Upper lobe of left lung (tissue), 6 donors: ENCODE results near the gene SMC1B. TPM values are rescaled to one million over a fixed set of nuclear protein-coding genes. Genes with fewer than 3 reads are reported as not detected.
A peak's percentile ranks its signal among the peaks of the same experiment; 100 is the strongest.

Experiments used
- ATAC-seq, 2 donors: fragments of 200-7000 bp; cut with Tn5 transposase; one replicate each; pipeline ENCODE4 v1.9.1; 2022; ENCODE audit warnings: mild to moderate bottlenecking in 2 of 2, moderate library complexity in 2 of 2; ENCODE audit not compliant: low FRiP score in 2 of 2
- DNase-seq, 2 donors: peaks; one replicate each; pipeline ENCODE4 v3.0.0-alpha.2; 2019 to 2020
- H3K27ac ChIP-seq, 4 donors: fragments of 200-600 bp; sonication (generic); one replicate each; pipeline ENCODE4 v1.5.1; 2016 to 2019
- H3K27me3 ChIP-seq, 4 donors: fragments of 200-600 bp; sonication (generic); one replicate each; pipeline ENCODE4 v1.5.1; 2017 to 2019
- H3K36me3 ChIP-seq, 4 donors: fragments of 200-600 bp; sonication (generic); one replicate each; pipeline ENCODE4 v1.5.1; 2016 to 2019
- H3K4me1 ChIP-seq, 4 donors: fragments of 200-600 bp; sonication (generic); one replicate each; pipeline ENCODE4 v1.5.1; 2018 to 2019
- H3K4me3 ChIP-seq, 4 donors: fragments of 200-600 bp; sonication (generic); one replicate each; pipeline ENCODE4 v1.5.1; 2017 to 2019; ENCODE audit warnings: mild to moderate bottlenecking in 2 of 4, moderate library complexity in 1 of 4
- H3K9me3 ChIP-seq, 4 donors: fragments of 200-600 bp; sonication (generic); one replicate each; pipeline ENCODE4 v1.5.1; 2018 to 2019
- CTCF ChIP-seq, 6 experiments: fragments of 450-650 bp in 4 of 6; fragments of 200-600 bp in 2 of 6; sonication (generic) in 2 of 6; IDR thresholded peaks; one replicate each; pipeline ENCODE4 v1.5.1; 2016 to 2019; ENCODE audit warnings: antibody characterized with exemption in 6 of 6
- EP300 ChIP-seq, 4 donors: sonication (generic); formaldehyde crosslinking; IDR thresholded peaks; one replicate each; pipeline ENCODE4 v1.5.1; 2017; ENCODE audit warnings: antibody characterized with exemption in 4 of 4, control low read depth in 2 of 4
- POLR2A ChIP-seq, 4 donors: fragments of 450-650 bp; IDR thresholded peaks; one replicate each; pipeline ENCODE4 v1.5.1; 2016 to 2017; ENCODE audit warnings: antibody characterized with exemption in 4 of 4, mild to moderate bottlenecking in 2 of 4
- POLR2AphosphoS5 ChIP-seq, 2 donors: sonication (generic); formaldehyde crosslinking; IDR thresholded peaks; one replicate each; pipeline ENCODE4 v1.5.1; 2017; ENCODE audit warnings: antibody characterized with exemption in 2 of 2
- WGBS, 2 donors: methylation state at CpG; one replicate each; pipeline ENCODE4 v1.1.5; 2017 to 2018; 5-methylcytosine and 5-hydroxymethylcytosine counted together
- total RNA-seq, 6 donors: library from RNA; depleted of rRNA in 4 of 6; stranded (reverse); fragments of >200 nt in 4 of 6; gene quantifications; one replicate each; pipeline versions ENCODE4 v1.1.0 to v1.2.1, GENCODE V29; 2016 to 2021
- donor health status: DM: no; HTN: no; CAD: no; lungs with moderate emphysema.
- donor health status: DM: no; HTN: yes; CAD: no; lungs with severe emphysema.

SMC1B gene
- total RNA-seq, 6 donors from 2014 or later, result not detected

- H3K36me3 ChIP-seq, result peaks cover 11 to 41% (median 26%) of the 10 kb centered on the region in 4 donors
- no peaks in the 10 kb centered on the region for H3K27me3 ChIP-seq
- no peak overlapping the region for H3K27ac ChIP-seq
- H3K4me3 ChIP-seq, result no peak overlapping the region
- no peaks in the 10 kb centered on the region for H3K9me3 ChIP-seq
- no peak for DNase-seq
- ATAC-seq, result no peak
- TF ChIP-seq POLR2A (IDR thresholded peaks at IDR 0.05), result no peak
- TF ChIP-seq POLR2AphosphoS5 (IDR thresholded peaks at IDR 0.05), result no peak
- TF ChIP-seq CTCF (IDR thresholded peaks at IDR 0.05), result no peak
- no peak for TF ChIP-seq EP300 (IDR thresholded peaks at IDR 0.05)
- 79 to 87% methylated on average over 7 of the region's 7 CpGs for WGBS, 2 donors
- peaks cover 7 to 15% (median 10%) of the 10 kb centered on the region in 4 donors for H3K4me1 ChIP-seq
Measured at GRCh38 chr22:45323695-45324094, 89.7 kb downstream of the SMC1B start.

- Histone ChIP-seq H3K27ac (no peak overlapping the region), H3K4me1 (peaks cover 9 to 22% (median 17%) of the 10 kb centered on the region in 4 donors), H3K9me3 (no peaks in the 10 kb centered on the region), H3K27me3 (no peaks in the 10 kb centered on the region), H3K4me3 (no peak overlapping the region), H3K36me3 (peaks cover 11 to 41% (median 26%) of the 10 kb centered on the region in 4 donors)
- TF ChIP-seq CTCF (IDR thresholded peaks at IDR 0.05), result no peak
- 75 to 90% methylated on average over 24 of the region's 24 CpGs for WGBS, 2 donors
- ATAC-seq (no peak), DNase-seq (no peak)
Measured at GRCh38 chr22:45322873-45323525, 90.4 kb downstream of the SMC1B start.

- no peaks in the 10 kb centered on the region for H3K27me3 ChIP-seq
- DNase-seq, result no peak
- TF ChIP-seq POLR2A (IDR thresholded peaks at IDR 0.05) (no peak), CTCF (IDR thresholded peaks at IDR 0.05) (no peak), EP300 (IDR thresholded peaks at IDR 0.05) (no peak), POLR2AphosphoS5 (IDR thresholded peaks at IDR 0.05) (no peak)
- no peak overlapping the region for H3K27ac ChIP-seq
- H3K36me3 ChIP-seq, result peaks cover 11 to 32% (median 21%) of the 10 kb centered on the region in 4 donors
- no peak for ATAC-seq
- peaks cover 9 to 33% (median 25%) of the 10 kb centered on the region in 4 donors for H3K4me1 ChIP-seq
- H3K9me3 ChIP-seq, result no peaks in the 10 kb centered on the region
- WGBS, 2 donors, result 85 to 89% methylated on average over 12 of the region's 12 CpGs
- no peak overlapping the region for H3K4me3 ChIP-seq
Measured at GRCh38 chr22:45321827-45322226, 91.6 kb downstream of the SMC1B start.

GRCh38 chr22:45320357-45320976 lies 92.9 kb downstream of the SMC1B start:
- WGBS, 2 donors, result 83 to 84% methylated on average over 9 of the region's 9 CpGs
- Histone ChIP-seq H3K4me3 (no peak overlapping the region), H3K4me1 (peaks cover 9 to 33% (median 25%) of the 10 kb centered on the region in 4 donors), H3K27ac (peak overlapping the region in 2 of 4 donors; percentile 69 to 79), H3K36me3 (peaks cover 11 to 30% (median 21%) of the 10 kb centered on the region in 4 donors), H3K27me3 (no peaks in the 10 kb centered on the region), H3K9me3 (no peaks in the 10 kb centered on the region)
- DNase-seq (no peak), ATAC-seq (no peak)
- TF ChIP-seq POLR2A (IDR thresholded peaks at IDR 0.05) (no peak), POLR2AphosphoS5 (IDR thresholded peaks at IDR 0.05) (no peak), EP300 (IDR thresholded peaks at IDR 0.05) (no peak), CTCF (IDR thresholded peaks at IDR 0.05) (no peak)
